Measurements from ENCODE around the gene KLHDC8A.

DNA sequence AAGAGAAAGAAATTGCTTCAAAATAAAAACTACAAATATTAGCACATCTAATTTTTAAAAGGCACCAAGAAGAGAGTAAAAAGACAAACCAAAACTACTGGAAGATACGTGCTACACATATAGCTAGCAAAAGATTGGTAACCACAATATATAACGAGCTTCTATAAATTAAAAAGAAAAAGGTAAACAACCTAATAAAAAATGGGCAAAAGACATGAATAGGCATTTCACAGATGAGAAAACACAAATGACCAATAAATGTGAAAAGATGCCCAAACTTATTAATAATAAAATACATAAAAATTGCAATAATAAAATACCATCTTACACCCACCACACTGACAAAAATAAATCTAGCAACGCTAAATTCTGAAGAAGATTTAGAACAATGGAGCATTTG is 38.9 kb upstream of the KLHDC8A start:
- TF ChIP-seq, protein P1, sequence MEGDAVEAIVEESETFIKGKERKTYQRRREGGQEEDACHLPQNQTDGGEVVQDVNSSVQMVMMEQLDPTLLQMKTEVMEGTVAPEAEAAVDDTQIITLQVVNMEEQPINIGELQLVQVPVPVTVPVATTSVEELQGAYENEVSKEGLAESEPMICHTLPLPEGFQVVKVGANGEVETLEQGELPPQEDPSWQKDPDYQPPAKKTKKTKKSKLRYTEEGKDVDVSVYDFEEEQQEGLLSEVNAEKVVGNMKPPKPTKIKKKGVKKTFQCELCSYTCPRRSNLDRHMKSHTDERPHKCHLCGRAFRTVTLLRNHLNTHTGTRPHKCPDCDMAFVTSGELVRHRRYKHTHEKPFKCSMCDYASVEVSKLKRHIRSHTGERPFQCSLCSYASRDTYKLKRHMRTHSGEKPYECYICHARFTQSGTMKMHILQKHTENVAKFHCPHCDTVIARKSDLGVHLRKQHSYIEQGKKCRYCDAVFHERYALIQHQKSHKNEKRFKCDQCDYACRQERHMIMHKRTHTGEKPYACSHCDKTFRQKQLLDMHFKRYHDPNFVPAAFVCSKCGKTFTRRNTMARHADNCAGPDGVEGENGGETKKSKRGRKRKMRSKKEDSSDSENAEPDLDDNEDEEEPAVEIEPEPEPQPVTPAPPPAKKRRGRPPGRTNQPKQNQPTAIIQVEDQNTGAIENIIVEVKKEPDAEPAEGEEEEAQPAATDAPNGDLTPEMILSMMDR (conservative IDR thresholded peaks at IDR 0.05; ENCODE audit: low read depth, low read length), result no peak
- TF ChIP-seq EZH2 (IDR thresholded peaks at IDR 0.05; ENCODE audit: borderline replicate concordance, low read depth, low read length, poor library complexity, severe bottlenecking), result no peak
